Measurements from ENCODE around the gene TCIRG1. TPM values are rescaled to one million over a fixed set of nuclear protein-coding genes. Genes with fewer than 3 reads are reported as not detected.

Gene TCIRG1
- total RNA-seq, 4 donors from 2014 or later = 29.6 to 57.1 (median 34.8) TPM

DNA sequence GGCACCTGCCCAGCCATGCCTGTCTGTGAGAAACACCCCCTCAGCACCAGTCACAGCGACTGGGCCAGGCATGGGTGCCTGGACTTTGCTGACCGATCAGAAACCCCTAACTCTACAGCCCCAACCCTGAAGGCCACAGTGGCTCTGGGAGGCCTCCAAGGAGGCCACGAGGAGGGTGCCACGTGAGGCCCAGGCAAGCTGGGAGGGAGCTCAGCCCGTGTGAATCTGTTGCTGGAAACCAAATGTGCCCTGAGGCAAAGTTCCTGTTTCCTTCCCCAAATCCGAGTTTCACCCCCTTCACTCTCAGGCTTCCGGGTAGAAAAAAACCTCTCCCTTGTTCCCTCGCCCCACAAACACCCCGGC, 36.3 kb upstream of the TCIRG1 start:
- WGBS, 2 donors = 47 to 69% methylated on average over 7 to 8 of the region's 9 CpGs
- no peak overlapping the region for H3K4me3 ChIP-seq (ENCODE audit: low read depth, poor library complexity, severe bottlenecking)
- intact Hi-C loops (cut with DNase I; ENCODE audit: low total_unique reads) = no loop called here

DNA sequence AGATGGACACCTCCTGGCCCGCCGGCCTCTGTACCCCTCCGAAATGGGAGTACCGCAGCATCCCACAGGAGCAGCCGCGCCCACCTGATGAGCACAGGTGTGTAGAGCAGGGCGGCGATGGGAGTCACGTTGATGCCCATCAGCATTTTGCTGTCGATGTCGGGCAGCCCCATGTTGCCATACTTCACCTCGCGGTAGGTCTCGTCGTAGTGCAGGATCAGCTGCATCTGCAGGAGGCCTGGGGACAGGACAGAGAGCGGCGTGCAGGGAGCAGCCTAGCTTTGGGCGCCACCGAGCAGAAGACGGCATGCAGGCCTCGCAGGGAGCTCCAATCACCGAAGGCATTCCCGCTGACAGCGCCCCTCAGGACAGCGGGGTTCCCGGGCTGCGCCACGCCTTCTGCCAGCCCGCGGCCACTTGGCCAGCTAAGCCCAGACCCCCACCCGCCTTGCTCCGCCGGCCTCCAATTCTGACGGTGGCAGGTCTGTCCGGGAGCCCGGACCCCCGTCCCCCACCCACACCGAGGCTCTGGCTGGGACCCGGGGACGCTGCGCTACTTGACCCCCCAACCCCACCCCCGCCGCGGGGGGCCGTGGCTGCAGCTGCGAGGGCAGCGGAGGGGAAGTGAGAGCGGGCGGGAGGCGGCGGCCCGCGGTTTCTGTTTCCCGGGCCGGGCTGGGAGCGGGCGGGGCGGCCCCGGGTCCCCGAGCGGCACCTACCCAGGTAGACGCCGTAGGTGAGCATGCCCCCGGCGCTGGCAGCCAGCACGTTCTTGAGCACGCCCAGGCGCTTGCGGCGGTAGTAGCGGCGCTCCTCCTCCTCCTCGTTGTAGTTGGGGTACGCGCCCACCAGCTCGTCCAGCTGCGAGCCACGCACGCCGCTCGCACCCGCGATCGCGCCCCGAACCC, 35.6 kb upstream of the TCIRG1 start:
- peak overlapping the region; percentile 44 for H3K4me3 ChIP-seq (ENCODE audit: low read depth, poor library complexity, severe bottlenecking)
- intact Hi-C loops (cut with DNase I; ENCODE audit: low total_unique reads) = no loop called here
- no peak for TF ChIP-seq POLR2A (IDR thresholded peaks at IDR 0.05)
- TF ChIP-seq, protein P1, sequence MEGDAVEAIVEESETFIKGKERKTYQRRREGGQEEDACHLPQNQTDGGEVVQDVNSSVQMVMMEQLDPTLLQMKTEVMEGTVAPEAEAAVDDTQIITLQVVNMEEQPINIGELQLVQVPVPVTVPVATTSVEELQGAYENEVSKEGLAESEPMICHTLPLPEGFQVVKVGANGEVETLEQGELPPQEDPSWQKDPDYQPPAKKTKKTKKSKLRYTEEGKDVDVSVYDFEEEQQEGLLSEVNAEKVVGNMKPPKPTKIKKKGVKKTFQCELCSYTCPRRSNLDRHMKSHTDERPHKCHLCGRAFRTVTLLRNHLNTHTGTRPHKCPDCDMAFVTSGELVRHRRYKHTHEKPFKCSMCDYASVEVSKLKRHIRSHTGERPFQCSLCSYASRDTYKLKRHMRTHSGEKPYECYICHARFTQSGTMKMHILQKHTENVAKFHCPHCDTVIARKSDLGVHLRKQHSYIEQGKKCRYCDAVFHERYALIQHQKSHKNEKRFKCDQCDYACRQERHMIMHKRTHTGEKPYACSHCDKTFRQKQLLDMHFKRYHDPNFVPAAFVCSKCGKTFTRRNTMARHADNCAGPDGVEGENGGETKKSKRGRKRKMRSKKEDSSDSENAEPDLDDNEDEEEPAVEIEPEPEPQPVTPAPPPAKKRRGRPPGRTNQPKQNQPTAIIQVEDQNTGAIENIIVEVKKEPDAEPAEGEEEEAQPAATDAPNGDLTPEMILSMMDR (IDR thresholded peaks at IDR 0.05) = no peak
- 16 to 24% methylated on average over 35 to 57 of the region's 86 CpGs for WGBS, 2 donors
- no peak for DNase-seq (ENCODE audit: low spot score in 2 of 2)

More for the DNA sequence above, 36.3 kb upstream of the TCIRG1 start:
- no peak for DNase-seq (ENCODE audit: low spot score in 2 of 2)
- TF ChIP-seq, protein P1 (IDR thresholded peaks at IDR 0.05) = no peak

DNA sequence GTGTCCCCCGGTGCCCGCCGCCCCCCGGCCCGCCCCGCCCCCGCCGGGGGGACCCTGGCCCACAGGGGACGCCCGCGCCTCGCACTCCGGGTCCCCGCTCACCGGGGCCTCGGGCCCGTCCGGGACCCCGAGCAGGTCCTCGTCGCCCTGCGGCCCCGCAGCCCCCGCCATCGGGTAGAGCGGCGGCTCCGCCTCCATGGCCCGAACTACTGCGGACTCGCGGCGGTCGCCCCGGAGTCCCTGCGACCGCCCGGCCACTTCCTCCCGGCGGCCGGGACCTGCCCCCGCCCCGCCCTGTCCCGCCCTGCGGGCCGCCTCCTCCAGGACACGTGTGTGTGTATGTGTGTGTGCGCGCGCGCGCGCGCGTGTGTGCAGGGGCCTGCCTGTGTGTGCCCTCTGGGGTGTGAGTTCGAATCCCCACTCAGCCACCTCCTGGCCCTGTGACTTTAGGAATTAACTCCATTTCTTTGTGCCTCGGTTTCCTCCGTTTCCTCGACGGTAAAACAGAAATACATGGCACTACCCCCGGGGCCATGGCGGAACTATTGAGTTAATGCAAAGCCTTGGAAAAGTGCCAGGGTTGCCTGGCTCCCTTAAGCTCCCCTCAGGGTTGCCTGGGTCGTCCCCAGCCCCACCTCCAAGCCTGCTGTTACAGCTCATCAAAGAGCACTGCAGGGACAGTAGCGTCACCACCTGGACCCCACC, 34.8 kb upstream of the TCIRG1 start, which contains the start of gene UNC93B1:
Gene UNC93B1, minus strand, starts transcription at position 252 of the 705 bp plus-strand sequence. Its CDS starts 54 bp downstream, at position 198.
- 4 to 7% methylated on average over 27 to 28 of the region's 64 CpGs for WGBS, 2 donors
- DNase-seq (ENCODE audit: low spot score in 2 of 2) = peak; percentile 86 to 96
- intact Hi-C loops (cut with DNase I; ENCODE audit: low total_unique reads) = no loop called here
- TF ChIP-seq, protein P1 (IDR thresholded peaks at IDR 0.05) = no peak
- TF ChIP-seq POLR2A (IDR thresholded peaks at IDR 0.05) = peak in 1 of 2 donors; percentile 11
- peak within 1 kb of the TSS; percentile 44 for H3K4me3 ChIP-seq (ENCODE audit: low read depth, poor library complexity, severe bottlenecking)

DNA sequence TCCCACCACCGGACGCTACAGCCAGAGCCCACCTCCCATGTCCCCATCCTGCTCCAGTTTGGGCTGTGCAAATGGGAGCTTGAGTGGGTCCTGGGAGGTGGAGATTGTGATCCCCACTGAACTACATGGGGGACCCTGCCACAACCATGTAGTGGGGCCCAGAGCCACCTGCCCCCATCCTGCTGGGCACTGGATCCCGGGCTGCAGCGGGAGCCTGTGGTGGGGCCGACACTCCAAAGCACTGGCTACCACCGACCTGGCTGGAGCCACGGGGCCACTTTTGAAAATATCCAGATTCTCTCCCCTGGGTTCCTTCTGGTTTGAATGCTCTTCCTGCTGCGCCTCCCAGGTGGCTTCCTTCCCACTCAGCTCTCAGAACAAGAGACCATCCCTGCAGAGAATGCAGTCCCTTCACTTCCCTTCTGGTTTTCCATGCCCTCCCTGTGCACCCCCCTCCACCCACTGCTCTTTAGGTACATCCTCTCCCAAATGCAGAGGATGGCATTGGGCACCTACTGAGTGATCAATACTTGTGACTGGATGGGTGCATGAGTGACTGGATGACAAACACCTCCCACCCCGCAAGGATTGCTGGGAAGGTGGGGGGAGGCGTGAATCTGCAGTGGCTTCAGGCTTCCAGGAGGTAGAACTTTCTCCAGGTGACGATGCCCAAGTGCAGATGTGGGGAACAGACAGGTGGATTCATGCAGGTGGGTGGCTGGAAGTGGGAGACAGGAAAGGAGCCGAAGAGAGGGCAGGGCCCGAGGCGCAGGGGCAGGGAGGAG, 34.1 kb upstream of the TCIRG1 start:
- WGBS, 2 donors = 64 to 74% methylated on average over 14 of the region's 14 CpGs
- DNase-seq (ENCODE audit: low spot score in 2 of 2) = no peak
- no peak overlapping the region for H3K4me3 ChIP-seq (ENCODE audit: low read depth, poor library complexity, severe bottlenecking)
- TF ChIP-seq POLR2A (IDR thresholded peaks at IDR 0.05) = no peak
- TF ChIP-seq, protein P1 (IDR thresholded peaks at IDR 0.05) = no peak
- intact Hi-C loops (cut with DNase I; ENCODE audit: low total_unique reads) = no loop called here

DNA sequence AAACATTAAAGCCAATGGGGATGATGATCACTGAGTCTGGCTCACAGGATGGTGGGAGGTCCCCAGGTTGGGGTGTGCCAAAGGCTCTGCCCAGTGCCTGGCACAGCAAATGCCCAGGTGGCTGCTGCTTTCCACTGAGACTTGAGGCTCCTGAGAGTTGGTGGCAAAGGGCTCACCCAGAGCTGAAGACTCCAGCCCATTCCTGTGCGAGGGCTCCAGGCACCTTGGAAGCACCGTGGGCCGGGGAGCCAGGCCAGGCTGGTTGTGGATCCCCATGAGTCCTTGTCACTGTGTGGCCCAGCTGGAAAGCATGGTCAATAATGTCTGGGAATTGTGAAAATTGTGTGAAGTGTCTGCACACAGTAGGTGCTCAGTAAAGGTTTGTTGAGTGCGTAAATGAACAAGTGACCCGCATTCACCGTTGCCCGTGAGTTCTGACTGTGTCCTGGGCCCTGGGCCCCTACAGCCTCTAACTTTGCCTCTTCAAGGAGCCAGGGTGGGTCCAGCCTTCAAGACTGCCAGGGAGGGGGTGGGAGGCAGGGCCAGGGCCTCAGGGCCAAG, 32.1 kb upstream of the TCIRG1 start:
- TF ChIP-seq, protein P1 (IDR thresholded peaks at IDR 0.05) = no peak
- no peak for TF ChIP-seq POLR2A (IDR thresholded peaks at IDR 0.05)
- no peak for DNase-seq (ENCODE audit: low spot score in 2 of 2)
- 96 to 98% methylated on average over 7 of the region's 7 CpGs for WGBS, 2 donors
- intact Hi-C loops (cut with DNase I; ENCODE audit: low total_unique reads) = no loop called here
- H3K4me3 ChIP-seq (ENCODE audit: low read depth, poor library complexity, severe bottlenecking) = no peak overlapping the region

Measured in lower leg skin (tissue), 4 donors.